NCI-H187 (cell line): ENCODE data around the gene COL4A3.

Source experiments
- DNase-seq, 2 experiments: peaks; one replicate each; lab custom pipeline; 2025; lab: John Stamatoyannopoulos, UW

The COL4A3 gene

DNA sequence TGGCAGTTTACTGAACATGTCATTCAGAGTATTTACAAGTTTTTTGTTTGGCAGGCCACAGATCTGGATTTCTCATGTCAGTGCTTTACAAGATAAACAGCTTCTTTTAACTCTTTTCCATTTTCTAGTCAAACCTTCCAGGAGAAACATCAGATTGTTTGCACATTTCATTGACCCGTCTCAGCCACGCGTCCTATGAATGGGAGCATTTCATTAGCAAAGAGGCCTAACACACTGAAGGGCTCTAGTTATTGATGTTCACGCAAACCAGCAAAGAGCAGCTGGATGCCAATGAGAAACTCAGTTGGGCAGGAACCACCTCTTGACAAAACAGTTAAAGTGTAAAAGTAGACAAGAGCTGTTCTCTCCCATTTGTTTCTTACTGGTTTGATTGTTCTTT is 131.4 kb downstream of the COL4A3 start:
- peak; percentile 5 to 26 for DNase-seq

DNA sequence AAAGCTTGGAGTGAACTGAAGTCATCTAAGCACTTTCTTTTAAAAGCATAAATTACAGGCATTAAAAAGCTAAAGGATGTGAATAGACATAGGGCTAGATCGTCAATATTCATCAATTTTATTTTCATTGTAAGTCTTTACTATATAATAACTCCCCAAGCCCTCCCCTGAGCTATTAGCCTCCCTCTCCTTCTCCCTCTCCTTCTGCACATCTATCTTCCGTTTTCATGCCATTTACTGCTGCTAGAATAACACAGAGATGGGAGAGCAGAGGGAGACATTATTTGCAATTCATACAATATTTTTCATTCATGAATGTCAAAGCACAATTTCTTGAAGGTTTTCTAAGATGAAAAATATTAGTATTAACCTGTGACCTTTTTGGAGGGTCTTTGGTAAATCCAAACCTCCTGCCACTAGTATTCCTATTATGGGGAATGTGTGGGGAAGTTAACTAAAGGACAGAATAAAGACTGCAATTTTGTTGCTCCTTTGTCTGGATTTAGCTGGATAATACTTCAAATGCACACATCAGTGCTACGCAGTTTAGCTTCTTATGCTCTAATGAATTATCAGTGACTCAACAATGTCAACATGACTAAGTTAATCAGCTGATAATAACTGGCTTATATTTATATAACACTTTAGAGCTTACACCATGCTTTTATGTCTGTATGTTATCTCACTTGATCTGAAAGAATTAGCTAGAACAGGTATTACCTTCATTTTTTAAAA is 132.4 kb downstream of the COL4A3 start:
- no peak for DNase-seq

GRCh38 chr2:227301523-227301922 is 137.1 kb downstream of the COL4A3 start:
- DNase-seq: no peak

GRCh38 chr2:227308784-227309183 is 144.4 kb downstream of the COL4A3 start:
- DNase-seq: no peak

- DNase-seq: no peak
These were observed 146.3 kb downstream of the COL4A3 start for GRCh38 chr2:227310756-227311110.

DNA sequence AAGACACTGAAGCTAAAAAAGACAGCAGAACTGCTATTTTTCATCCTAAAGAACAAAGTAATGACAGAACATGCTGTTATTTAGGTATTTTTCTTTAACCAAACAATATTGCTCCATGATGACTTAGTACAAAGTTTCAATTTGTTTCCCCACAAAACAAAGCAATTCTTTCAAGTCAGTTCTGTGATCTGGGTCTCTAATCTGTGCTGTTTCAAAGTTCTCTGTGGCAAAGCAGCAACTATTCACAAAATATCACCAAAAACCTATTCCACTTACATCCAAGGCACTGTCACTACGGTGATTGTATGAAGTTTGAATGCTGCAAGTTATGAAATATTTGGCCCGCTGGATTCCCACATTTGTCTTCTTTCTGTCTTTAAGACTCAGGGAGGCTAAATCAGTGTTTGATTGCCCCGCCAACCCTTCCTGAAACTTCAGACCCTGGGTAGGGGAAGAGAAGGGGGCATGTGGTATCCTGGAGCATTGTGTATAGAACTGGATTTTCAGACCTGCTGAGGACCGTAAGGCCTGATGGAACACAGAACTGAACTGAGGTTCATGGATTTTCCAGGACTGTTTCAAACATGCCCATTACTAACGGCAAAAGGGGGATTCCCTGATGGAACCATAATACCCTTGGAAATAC is 147.6 kb downstream of the COL4A3 start:
- DNase-seq: no peak

DNA sequence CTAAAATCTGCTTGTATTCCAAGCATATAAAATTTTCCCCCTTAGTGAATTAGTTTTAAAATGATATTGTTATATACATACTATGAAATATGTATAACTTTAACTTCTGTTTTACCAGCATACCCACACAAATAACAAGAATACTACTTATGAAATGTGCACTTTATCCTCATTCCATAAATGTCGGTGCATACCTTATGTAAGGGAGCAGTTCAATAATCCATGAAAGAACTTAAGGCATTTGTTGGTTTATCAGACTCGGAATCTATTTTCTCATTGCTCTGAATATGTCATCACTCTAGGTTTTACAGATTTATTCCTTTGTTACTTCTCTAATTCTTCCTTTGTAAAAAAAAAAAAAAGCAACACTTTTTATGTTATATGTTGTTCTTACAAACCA is 148.2 kb downstream of the COL4A3 start:
- DNase-seq: no peak

DNA sequence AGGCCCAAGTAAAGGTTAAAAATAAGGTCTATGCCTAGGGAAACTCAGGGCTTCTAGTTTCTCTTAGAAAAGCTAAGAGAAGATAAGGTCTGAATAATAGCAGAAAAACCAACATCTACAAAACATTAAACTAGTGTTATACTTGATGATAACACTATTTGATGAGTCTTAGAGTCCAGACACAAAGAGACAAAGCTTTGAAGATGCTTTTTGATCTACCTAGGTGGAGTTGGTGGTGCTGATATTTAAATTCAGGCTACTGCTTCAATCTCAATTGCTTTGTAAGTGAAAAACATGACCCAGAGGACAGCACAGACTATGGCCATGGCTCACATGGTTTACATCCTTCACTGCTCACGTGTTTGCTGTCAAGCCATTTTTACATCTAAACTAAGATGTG is 148.9 kb downstream of the COL4A3 start:
- DNase-seq: no peak

DNA sequence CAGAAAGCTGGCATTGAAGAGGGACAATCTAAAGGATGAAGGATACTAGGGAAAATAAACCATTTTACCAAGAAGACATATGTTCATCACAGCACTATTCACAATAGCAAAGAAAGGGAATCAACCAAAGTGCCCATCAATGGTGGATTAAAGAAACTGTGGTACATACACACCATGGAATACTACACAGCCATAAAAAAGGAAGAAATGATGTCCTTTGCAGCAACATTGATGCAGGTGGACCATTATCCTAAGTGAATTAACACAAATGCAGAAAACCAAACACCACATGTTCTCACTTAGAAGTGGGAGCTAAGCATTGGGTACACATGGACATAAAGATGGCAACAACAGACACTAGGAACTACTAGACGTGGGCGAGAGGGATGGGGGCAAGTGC is 153.4 kb downstream of the COL4A3 start:
- no peak for DNase-seq

DNA sequence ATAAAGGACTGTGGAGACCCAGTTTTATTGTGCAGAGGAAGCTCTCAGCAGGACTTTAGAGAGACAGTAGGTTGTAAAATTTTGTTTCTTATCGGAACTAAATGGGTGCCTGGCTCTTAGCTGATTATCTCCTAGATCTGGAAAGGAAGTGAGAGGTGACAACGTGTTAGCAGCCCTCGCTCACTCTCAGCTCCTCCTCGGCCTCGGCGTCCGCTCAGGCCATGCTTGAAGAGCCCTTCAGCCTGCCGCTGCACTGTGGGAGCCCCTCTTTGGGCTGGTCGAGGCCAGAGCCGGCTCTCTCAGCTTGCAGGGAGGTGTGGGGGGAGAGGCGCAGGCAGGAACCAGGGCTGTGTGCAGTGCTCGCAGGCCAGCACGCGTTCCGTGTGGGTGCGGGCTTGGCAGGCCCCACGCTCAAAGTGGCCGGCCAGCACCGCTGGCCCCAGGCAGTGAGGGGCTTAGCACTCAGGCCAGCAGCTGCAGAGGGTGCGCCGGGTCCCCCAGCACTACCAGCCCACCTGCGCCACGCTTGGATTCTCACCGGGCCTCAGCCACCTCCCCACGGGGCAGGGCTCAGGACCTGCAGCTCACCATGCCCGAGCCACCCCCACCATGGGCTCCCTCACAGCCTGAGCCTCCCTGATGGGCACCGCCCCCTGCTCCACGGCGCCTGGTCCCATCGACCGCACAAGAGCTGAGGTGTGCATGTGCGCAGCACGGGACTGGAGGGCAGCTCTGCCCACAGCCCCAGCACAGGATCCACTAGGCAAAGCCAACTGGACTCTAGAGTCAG is 156.1 kb downstream of the COL4A3 start:
- DNase-seq: no peak

DNA sequence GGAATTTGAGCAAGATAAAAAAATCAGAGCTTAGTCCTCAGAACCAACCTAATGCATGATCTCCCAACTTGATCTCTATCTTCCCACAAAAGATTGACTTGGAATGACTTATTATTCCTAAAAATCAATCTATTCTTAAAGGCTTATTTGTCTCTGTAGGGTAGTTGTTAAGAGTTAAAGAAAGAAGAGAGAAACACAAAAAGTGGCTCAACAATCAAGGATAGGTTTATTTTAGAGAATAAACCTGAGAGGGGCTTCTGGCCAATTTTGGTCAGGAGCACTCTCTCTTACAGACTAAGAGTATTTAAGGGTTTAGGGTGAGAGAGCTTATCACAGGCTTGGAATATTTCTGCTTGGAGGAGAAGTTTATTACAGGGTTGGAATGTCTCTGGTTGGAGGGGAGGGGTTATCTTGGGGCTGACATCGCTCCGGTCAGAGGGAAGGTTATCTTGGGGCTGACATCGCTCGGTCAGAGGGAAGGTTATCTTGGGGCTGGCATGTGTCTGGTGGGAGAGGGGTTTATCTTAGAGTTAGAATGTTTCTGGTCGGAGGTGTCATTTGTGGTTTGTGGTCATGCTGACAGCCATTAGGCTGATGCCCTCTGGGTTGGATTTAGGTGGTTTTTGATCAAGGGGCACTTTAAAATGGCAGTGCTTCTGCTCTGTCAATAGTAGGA is 158.2 kb downstream of the COL4A3 start:
- no peak for DNase-seq

GRCh38 chr2:227323818-227324217 is 159.4 kb downstream of the COL4A3 start:
- DNase-seq: no peak

DNA sequence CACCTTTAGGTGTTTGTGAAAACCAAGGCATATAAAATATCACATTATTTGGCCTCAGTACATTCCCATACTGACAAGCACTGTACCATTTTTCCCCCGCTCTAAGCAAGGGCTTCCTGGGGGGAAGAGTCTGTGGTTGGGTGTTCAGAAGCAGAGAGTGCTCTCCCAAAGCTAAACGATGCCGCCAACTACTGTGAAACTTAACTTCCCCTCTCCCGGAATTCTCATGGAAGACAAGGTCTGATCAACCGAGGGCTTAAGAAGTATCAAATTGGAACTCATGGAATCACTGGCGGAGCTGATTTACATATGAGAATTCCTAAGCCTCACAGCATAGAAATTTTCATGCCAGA is 160.2 kb downstream of the COL4A3 start:
- DNase-seq: no peak

GRCh38 chr2:227324995-227325838 is 160.8 kb downstream of the COL4A3 start, which contains the start of gene MFF:
Gene MFF, plus strand, starts transcription at chr2:227325251. Its CDS starts 5,415 bp downstream, at chr2:227330666.
- peak; percentile 23 to 65 for DNase-seq

DNA sequence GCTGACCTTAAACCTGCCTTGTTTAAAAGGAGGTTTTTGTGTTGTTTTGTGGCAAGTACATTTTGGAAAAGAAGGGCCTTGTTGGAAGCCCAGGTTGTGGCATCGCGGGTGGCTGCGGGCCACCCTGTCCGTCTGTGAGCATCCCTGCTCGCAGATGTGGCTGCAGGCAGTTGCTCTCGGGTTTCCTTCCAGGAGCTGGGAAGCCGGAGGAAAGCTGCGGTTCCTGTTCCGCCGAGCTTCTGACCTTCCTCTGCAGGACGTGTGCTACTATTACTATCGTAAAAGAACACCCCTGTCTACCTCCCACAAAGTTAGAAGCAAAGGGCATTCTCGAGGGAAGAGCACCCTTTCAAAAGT is 161.4 kb downstream of the COL4A3 start:
- DNase-seq: no peak

DNA sequence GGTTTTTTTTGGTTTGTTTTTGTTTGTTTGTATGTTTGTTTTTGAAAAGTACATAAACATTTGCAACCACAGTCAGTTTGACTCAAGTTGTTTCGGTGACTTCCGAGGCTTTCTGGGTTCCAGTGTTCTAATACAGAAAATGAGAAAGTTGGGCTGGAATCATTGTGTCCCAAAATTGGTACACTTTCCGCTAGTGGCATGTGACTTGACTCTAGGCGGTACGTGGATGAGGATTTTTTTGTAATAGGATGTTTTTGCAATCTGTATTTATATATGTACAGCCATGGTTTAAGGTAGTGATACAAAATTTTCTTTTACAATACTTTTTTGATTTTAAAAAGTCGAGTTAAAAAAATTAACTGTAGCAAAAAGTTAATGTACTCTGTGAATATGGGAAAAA is 162.4 kb downstream of the COL4A3 start:
- no peak for DNase-seq

- no peak for DNase-seq
These were observed 171.3 kb downstream of the COL4A3 start for GRCh38 chr2:227335713-227336112.

GRCh38 chr2:227337442-227337841 is 173.0 kb downstream of the COL4A3 start:
- no peak for DNase-seq

DNA sequence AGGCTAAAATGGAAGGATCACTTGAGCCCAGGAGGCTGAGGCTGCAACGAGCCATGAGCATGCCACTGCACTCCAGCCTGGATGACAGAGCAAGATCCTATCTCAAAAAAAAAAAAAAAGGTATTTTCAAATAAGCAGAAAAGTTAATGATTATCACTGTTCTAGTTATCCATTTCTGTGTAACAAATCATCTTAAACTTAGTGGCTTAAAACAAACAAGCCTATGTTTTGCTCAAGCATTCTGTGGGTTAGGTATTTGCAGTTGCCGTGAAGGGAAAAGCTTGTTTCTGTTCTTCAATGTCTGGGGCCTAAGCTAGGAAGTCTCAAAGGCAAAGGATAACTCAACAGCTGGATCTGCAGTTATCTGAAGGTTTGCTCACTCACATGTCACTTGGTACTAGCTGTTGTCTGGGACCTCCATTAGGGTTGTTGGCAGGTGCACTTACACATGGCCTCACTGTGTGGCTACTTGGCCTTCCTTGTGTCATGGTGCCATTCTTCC is 174.7 kb downstream of the COL4A3 start:
- DNase-seq: no peak

DNA sequence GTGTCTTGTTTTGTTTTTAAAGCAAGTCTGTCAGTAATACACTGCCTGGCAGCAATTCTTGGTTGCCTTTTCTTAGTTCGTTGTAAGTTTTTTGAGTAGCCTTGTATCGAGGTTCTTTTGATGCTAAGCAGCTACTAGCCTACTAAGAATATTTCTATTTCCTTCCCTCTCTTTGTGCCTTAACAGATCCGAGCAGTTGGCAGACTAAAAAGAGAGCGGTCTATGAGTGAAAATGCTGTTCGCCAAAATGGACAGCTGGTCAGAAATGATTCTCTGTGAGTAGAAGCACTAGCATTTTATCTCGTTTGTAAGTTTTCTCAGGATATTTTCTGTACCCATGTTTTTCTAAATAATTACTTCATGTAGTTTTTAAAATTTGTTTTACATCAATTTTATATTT is 175.7 kb downstream of the COL4A3 start:
- DNase-seq: no peak

DNA sequence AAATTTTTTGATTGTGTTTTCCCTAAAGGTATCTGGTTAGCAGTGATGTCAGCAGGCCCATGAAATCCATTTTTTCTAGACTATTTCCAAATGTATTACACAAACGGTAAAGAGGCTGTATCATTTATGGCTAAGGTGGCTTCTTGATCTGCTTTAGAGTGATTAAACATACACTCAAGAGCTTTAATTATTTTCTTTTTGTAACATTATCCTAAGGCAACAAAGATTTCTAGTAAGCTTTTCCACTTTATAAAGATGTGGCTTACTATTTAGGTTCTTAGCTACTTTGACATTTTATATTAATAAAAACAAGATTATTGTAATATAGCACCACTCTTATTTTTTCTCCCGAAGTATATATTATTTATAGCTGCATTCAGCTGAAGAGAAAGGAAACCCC is 177.1 kb downstream of the COL4A3 start:
- DNase-seq: no peak

DNA sequence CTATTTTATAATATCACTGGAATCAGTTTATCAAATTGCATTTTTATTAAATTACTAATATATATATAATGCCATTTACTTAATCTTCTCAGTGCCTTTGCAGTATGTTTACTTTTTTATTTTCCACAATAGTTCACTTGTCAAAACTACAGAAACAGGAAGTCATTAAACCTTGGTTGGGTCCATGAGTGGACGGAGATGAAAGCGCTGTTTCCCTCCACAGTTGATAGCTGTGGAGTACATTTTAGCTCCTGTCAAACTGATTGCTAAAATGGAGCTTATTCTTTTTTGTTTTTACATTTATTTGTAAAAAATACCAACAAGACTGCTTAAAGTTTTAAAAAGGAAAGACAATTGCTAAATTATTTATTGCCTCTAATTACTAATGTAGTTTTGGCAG is 179.8 kb downstream of the COL4A3 start:
- DNase-seq: no peak
